ENCODE measurements around the gene KDM6A.
"Not testable (repeated sequence)": the region's sequence is repeated elsewhere in the genome, so short reads cannot be mapped to it uniquely, and the experiment has no call there.

KDM6A gene

GRCh38 chrX:45007598-45007997 is 134.6 kb downstream of the KDM6A start:
- no peak for TF ChIP-seq POLR2A (IDR thresholded peaks at IDR 0.05; ENCODE audit: low read length)
- no peak for TF ChIP-seq GATA1 (IDR thresholded peaks at IDR 0.05; ENCODE audit: low read depth, low read length)
- no peak for DNase-seq

- TF ChIP-seq GATA1 (IDR thresholded peaks at IDR 0.05; ENCODE audit: low read depth, low read length) (no peak), POLR2A (IDR thresholded peaks at IDR 0.05; ENCODE audit: low read length) (no peak)
- no peak for DNase-seq
These were observed 136.5 kb downstream of the KDM6A start for GRCh38 chrX:45009371-45010000.

- TF ChIP-seq POLR2A (IDR thresholded peaks at IDR 0.05; ENCODE audit: low read length), result no peak
- no peak for TF ChIP-seq GATA1 (IDR thresholded peaks at IDR 0.05; ENCODE audit: low read depth, low read length)
- no peak for DNase-seq
These were observed 138.1 kb downstream of the KDM6A start for GRCh38 chrX:45011131-45011530.

- no peak for TF ChIP-seq POLR2A (IDR thresholded peaks at IDR 0.05; ENCODE audit: low read length)
- no peak for TF ChIP-seq GATA1 (IDR thresholded peaks at IDR 0.05; ENCODE audit: low read depth, low read length)
- DNase-seq, result no peak
These were observed 138.6 kb downstream of the KDM6A start for GRCh38 chrX:45011597-45011996.

- TF ChIP-seq POLR2A (IDR thresholded peaks at IDR 0.05; ENCODE audit: low read length) (no peak), GATA1 (IDR thresholded peaks at IDR 0.05; ENCODE audit: low read depth, low read length) (no peak)
- DNase-seq, result no peak
These were observed 145.0 kb downstream of the KDM6A start for GRCh38 chrX:45017946-45018345.

GRCh38 chrX:45022150-45022549 is 149.2 kb downstream of the KDM6A start:
- peak; percentile 22 to 39 for DNase-seq
- no peak for TF ChIP-seq POLR2A (IDR thresholded peaks at IDR 0.05; ENCODE audit: low read length)

GRCh38 chrX:45024501-45024900 is 151.5 kb downstream of the KDM6A start:
- DNase-seq, result no peak
- TF ChIP-seq POLR2A (IDR thresholded peaks at IDR 0.05; ENCODE audit: low read length), result no peak
- no peak for TF ChIP-seq GATA1 (IDR thresholded peaks at IDR 0.05; ENCODE audit: low read depth, low read length)

GRCh38 chrX:45026036-45026435 is 153.0 kb downstream of the KDM6A start:
- TF ChIP-seq POLR2A (IDR thresholded peaks at IDR 0.05; ENCODE audit: low read length) (no peak), GATA1 (IDR thresholded peaks at IDR 0.05; ENCODE audit: low read depth, low read length) (no peak)
- no peak for DNase-seq

GRCh38 chrX:45031830-45032378 is 158.9 kb downstream of the KDM6A start:
- TF ChIP-seq GATA1 (IDR thresholded peaks at IDR 0.05; ENCODE audit: low read depth, low read length) (no peak), POLR2A (IDR thresholded peaks at IDR 0.05; ENCODE audit: low read length) (no peak)
- no peak for DNase-seq

GRCh38 chrX:45035071-45035470 is 162.1 kb downstream of the KDM6A start:
- no peak for DNase-seq
- TF ChIP-seq POLR2A (IDR thresholded peaks at IDR 0.05; ENCODE audit: low read length) (no peak), GATA1 (IDR thresholded peaks at IDR 0.05; ENCODE audit: low read depth, low read length) (no peak)

GRCh38 chrX:45036161-45036560 is 163.2 kb downstream of the KDM6A start:
- TF ChIP-seq GATA1 (IDR thresholded peaks at IDR 0.05; ENCODE audit: low read depth, low read length) (no peak), POLR2A (IDR thresholded peaks at IDR 0.05; ENCODE audit: low read length) (no peak)
- no peak for DNase-seq

- not testable (repeated sequence) for DNase-seq
These were observed 167.1 kb downstream of the KDM6A start for GRCh38 chrX:45040137-45040536.

- DNase-seq, result no peak
These were observed 173.4 kb downstream of the KDM6A start for GRCh38 chrX:45046417-45046816.

GRCh38 chrX:45050558-45050957 is 177.6 kb downstream of the KDM6A start:
- TF ChIP-seq GATA1 (IDR thresholded peaks at IDR 0.05; ENCODE audit: low read depth, low read length) (no peak), POLR2A (IDR thresholded peaks at IDR 0.05; ENCODE audit: low read length) (no peak)
- no peak for DNase-seq

More at GRCh38 chrX:45046417-45046816, 173.4 kb downstream of the KDM6A start:
- TF ChIP-seq POLR2A (IDR thresholded peaks at IDR 0.05; ENCODE audit: low read length) (no peak), GATA1 (IDR thresholded peaks at IDR 0.05; ENCODE audit: low read depth, low read length) (no peak)

GRCh38 chrX:45056428-45057145 is 183.6 kb downstream of the KDM6A start:
- TF ChIP-seq POLR2A (IDR thresholded peaks at IDR 0.05; ENCODE audit: low read length), result no peak
- no peak for DNase-seq

GRCh38 chrX:45059906-45060305 is 186.9 kb downstream of the KDM6A start:
- not testable (repeated sequence) for DNase-seq

Data from erythroblast (primary cell).